Activated naive CD8-positive, alpha-beta T cell treated with anti-CD3 and anti-CD28 coated beads, Interleukin-2, amount 10 ng/mL, durations not matched to agents 7 days and 5 days (primary cell): ENCODE measurements around the gene RPL13. TPM values are rescaled to one million over a fixed set of nuclear protein-coding genes. Genes with fewer than 3 reads are reported as not detected.

Source experiments
- ATAC-seq: fragments of 150-1000 bp; cut with Tn5 transposase; one replicate; pipeline ENCODE4 v1.10.0; 2021; ENCODE audit warnings: low read depth, moderate library complexity
- POLR2A ChIA-PET: fragments of 350-600 bp; sonication (Branson Sonifier 250); formaldehyde crosslinking; loops from one replicate; lab custom pipeline; 2021; ENCODE audit warnings: antibody characterized with exemption; lab: Charles Lee
- DNase-seq: peaks from one replicate; pipeline ENCODE4 v3.0.0; 2021
- H3K27ac Mint-ChIP-seq: one replicate; pipeline ENCODE4 v1.8.0; 2022; ENCODE audit warnings: mild to moderate bottlenecking, mixed read lengths
- H3K27me3 Mint-ChIP-seq: one replicate; pipeline ENCODE4 v1.8.0; 2022; ENCODE audit warnings: mild to moderate bottlenecking, moderate library complexity, mixed read lengths
- H3K36me3 Mint-ChIP-seq: one replicate; pipeline ENCODE4 v1.8.0; 2021; ENCODE audit warnings: mild to moderate bottlenecking, mixed read lengths
- H3K4me1 Mint-ChIP-seq: one replicate; pipeline ENCODE4 v1.8.0; 2021; ENCODE audit warnings: mixed read lengths
- H3K4me3 Mint-ChIP-seq: one replicate; pipeline ENCODE4 v1.8.0; 2022; ENCODE audit warnings: mild to moderate bottlenecking, moderate library complexity, mixed read lengths
- H3K9me3 Mint-ChIP-seq: one replicate; pipeline ENCODE4 v1.8.0; 2021; ENCODE audit warnings: mixed read lengths
- total RNA-seq, 2 experiments: library from RNA; stranded (reverse); gene quantifications; one replicate each; pipeline ENCODE4 v1.2.3, GENCODE V29; 2021

Gene RPL13
- total RNA-seq, 2 experiments from 2014 or later: 2,631 to 2,711 TPM

GRCh38 chr16:89606006-89606405 is 45.5 kb downstream of the RPL13 start:
- Mint-ChIP-seq H3K27me3 (no peaks in the 10 kb centered on the region), H3K9me3 (no peaks in the 10 kb centered on the region), H3K4me1 (peaks cover 6% of the 10 kb centered on the region), H3K36me3 (no peaks in the 10 kb centered on the region), H3K4me3 (no peak overlapping the region), H3K27ac (no peak overlapping the region)
- DNase-seq: no peak
- POLR2A ChIA-PET: no interaction called here
- no peak for ATAC-seq

GRCh38 chr16:89607453-89607852 is 47.0 kb downstream of the RPL13 start:
- POLR2A ChIA-PET: no interaction called here
- DNase-seq (no peak), ATAC-seq (no peak)
- no peaks in the 10 kb centered on the region for H3K36me3 Mint-ChIP-seq
- H3K4me1 Mint-ChIP-seq: peaks cover 5% of the 10 kb centered on the region
- H3K27ac Mint-ChIP-seq: no peak overlapping the region
- H3K27me3 Mint-ChIP-seq: no peaks in the 10 kb centered on the region
- H3K4me3 Mint-ChIP-seq: no peak overlapping the region
- no peaks in the 10 kb centered on the region for H3K9me3 Mint-ChIP-seq

GRCh38 chr16:89607937-89608740 is 47.7 kb downstream of the RPL13 start:
- Mint-ChIP-seq H3K4me1 (no peaks in the 10 kb centered on the region), H3K27ac (no peak overlapping the region), H3K9me3 (no peaks in the 10 kb centered on the region), H3K36me3 (no peaks in the 10 kb centered on the region), H3K27me3 (no peaks in the 10 kb centered on the region), H3K4me3 (no peak overlapping the region)
- DNase-seq (no peak), ATAC-seq (no peak)
- POLR2A ChIA-PET: interaction anchor here (0.8 kb wide), 1 partner anchor 61 kb away, joined by 5 read pairs; no protein-coding TSS in a partner anchor

GRCh38 chr16:89610108-89610453 is 49.6 kb downstream of the RPL13 start:
- H3K27me3 Mint-ChIP-seq: no peaks in the 10 kb centered on the region
- DNase-seq (no peak), ATAC-seq (no peak)
- POLR2A ChIA-PET: no interaction called here
- H3K4me1 Mint-ChIP-seq: no peaks in the 10 kb centered on the region
- no peak overlapping the region for H3K27ac Mint-ChIP-seq
- no peak overlapping the region for H3K4me3 Mint-ChIP-seq
- H3K9me3 Mint-ChIP-seq: no peaks in the 10 kb centered on the region
- no peaks in the 10 kb centered on the region for H3K36me3 Mint-ChIP-seq

- POLR2A ChIA-PET: interaction anchor here (0.7 kb wide), 1 partner anchor 32 kb away, joined by 3 read pairs; no protein-coding TSS in a partner anchor
- DNase-seq: no peak
- Mint-ChIP-seq H3K27ac (no peak overlapping the region), H3K4me3 (no peak overlapping the region), H3K36me3 (peaks cover 5% of the 10 kb centered on the region), H3K27me3 (no peaks in the 10 kb centered on the region), H3K9me3 (peaks cover 2% of the 10 kb centered on the region), H3K4me1 (peaks cover 4% of the 10 kb centered on the region)
- no peak for ATAC-seq
Observed at GRCh38 chr16:89612415-89613166, 52.1 kb downstream of the RPL13 start.

GRCh38 chr16:89613231-89613953 is 52.9 kb downstream of the RPL13 start, which contains the start of gene DPEP1:
TSS of gene DPEP1 (plus strand) at chr16:89613642. CDS start at chr16:89630411, 16,769 bp downstream.
- H3K9me3 Mint-ChIP-seq: peaks cover 2% of the 10 kb centered on the region
- DNase-seq: no peak
- POLR2A ChIA-PET: no interaction called here
- H3K4me1 Mint-ChIP-seq: peaks cover 4% of the 10 kb centered on the region
- no peaks in the 10 kb centered on the region for H3K27me3 Mint-ChIP-seq
- H3K27ac Mint-ChIP-seq: no peak within 1 kb of the TSS
- H3K36me3 Mint-ChIP-seq: peaks cover 5% of the 10 kb centered on the region
- no peak for ATAC-seq
- H3K4me3 Mint-ChIP-seq: no peak within 1 kb of the TSS

- H3K27me3 Mint-ChIP-seq: no peaks in the 10 kb centered on the region
- H3K27ac Mint-ChIP-seq: no peak overlapping the region
- H3K4me1 Mint-ChIP-seq: peaks cover 4% of the 10 kb centered on the region
- POLR2A ChIA-PET: no interaction called here
- peaks cover 5% of the 10 kb centered on the region for H3K36me3 Mint-ChIP-seq
- H3K9me3 Mint-ChIP-seq: peaks cover 2% of the 10 kb centered on the region
- H3K4me3 Mint-ChIP-seq: no peak overlapping the region
- ATAC-seq (no peak), DNase-seq (no peak)
Observed at GRCh38 chr16:89613954-89614459, 53.5 kb downstream of the RPL13 start.

Other genes starting within 250 kb of the RPL13 start
- gene ANKRD11, start 70.1 kb upstream of the RPL13 start, total RNA-seq: 100 to 1,000 TPM; 213 to 217 TPM
- gene SPG7, start 52.3 kb upstream of the RPL13 start, total RNA-seq: 100 to 1,000 TPM; 112 to 113 TPM
- 1 to 10 TPM; 3.9 to 4.3 TPM for gene CPNE7, start 15.1 kb downstream of the RPL13 start, total RNA-seq
- gene DPEP1, start 53.0 kb downstream of the RPL13 start, total RNA-seq: not detected
- gene CHMP1A, start 97.0 kb downstream of the RPL13 start, total RNA-seq: 10 to 100 TPM; 88.1 to 96.3 TPM
- 10 to 100 TPM in 1 of 2 experiments, 1 to 10 TPM in 1; 9.8 to 11.6 TPM for gene SPATA33, start 97.2 kb downstream of the RPL13 start, total RNA-seq
- 100 to 1,000 TPM; 103 to 104 TPM for gene CDK10, start 126.0 kb downstream of the RPL13 start, total RNA-seq
- 1 to 10 TPM; 7.6 to 8.0 TPM for gene SPATA2L, start 141.0 kb downstream of the RPL13 start, total RNA-seq
- 10 to 100 TPM; 10.3 to 12.8 TPM for gene VPS9D1, start 160.2 kb downstream of the RPL13 start, total RNA-seq
- 100 to 1,000 TPM in 1 of 2 experiments, 10 to 100 TPM in 1; 98.0 to 107 TPM for gene ZNF276, start 160.9 kb downstream of the RPL13 start, total RNA-seq